Stimulated activated effector memory CD8-positive, alpha-beta T cell treated with anti-CD3 and anti-CD28 coated beads, Interleukin-12 subunit alpha, Interleukin-12 subunit beta, amount 100 ng/mL, for 72 hours (primary cell): ENCODE measurements around the gene RNU6-7.

ENCODE experiments used
- ATAC-seq: fragments of 150-1000 bp; cut with Tn5 transposase; 2 replicates; pipeline ENCODE4 v1.10.0; 2021
- DNase-seq, 2 donors: peaks; one replicate each; pipeline ENCODE4 v3.0.0; 2021 to 2022; ENCODE audit warnings: low spot score in 2 of 2
- H3K27ac Mint-ChIP-seq: one replicate; pipeline ENCODE4 v1.8.0; 2022; ENCODE audit warnings: mild to moderate bottlenecking, mixed read lengths
- H3K36me3 Mint-ChIP-seq: one replicate; pipeline ENCODE4 v1.8.0; 2022; ENCODE audit warnings: mild to moderate bottlenecking, mixed read lengths
- H3K4me1 Mint-ChIP-seq: one replicate; pipeline ENCODE4 v1.8.0; 2022; ENCODE audit warnings: mixed read lengths
- H3K4me3 Mint-ChIP-seq: one replicate; pipeline ENCODE4 v1.8.0; 2022; ENCODE audit warnings: mild to moderate bottlenecking, mixed read lengths
- H3K9me3 Mint-ChIP-seq: one replicate; pipeline ENCODE4 v1.8.0; 2022; ENCODE audit warnings: mixed read lengths

RNU6-7 gene

DNA sequence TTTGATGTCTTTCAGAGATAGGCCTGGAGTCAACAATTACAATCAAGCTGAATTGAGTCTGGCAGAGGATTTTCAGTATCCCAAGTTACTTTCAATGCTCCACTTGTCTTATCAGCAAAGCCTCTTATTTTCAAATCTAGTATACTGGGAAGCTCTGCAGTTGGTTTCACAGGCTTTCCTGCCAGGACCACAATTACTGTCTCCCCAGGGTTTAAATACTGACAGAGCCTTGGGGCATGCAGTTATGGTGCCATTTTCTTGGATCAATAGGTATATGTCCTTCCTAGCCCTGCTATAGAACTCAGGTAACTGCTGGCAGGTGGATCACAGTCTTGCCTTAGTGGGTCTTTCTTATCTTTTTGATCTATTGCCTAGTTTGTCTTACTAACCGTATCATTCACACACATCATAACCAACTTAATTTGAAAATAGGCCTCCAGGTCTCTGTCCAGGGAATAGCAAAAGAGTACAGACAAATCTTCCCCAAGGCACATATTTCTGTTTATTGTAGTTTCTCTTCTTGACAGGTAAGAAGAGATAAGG is 23.6 kb downstream of the RNU6-7 start:
- ATAC-seq (no peak), DNase-seq (no peak)
- no peaks in the 10 kb centered on the region for H3K36me3 Mint-ChIP-seq
- H3K4me1 Mint-ChIP-seq: no peaks in the 10 kb centered on the region
- no peak overlapping the region for H3K27ac Mint-ChIP-seq
- no peak overlapping the region for H3K4me3 Mint-ChIP-seq
- no peaks in the 10 kb centered on the region for H3K9me3 Mint-ChIP-seq

DNA sequence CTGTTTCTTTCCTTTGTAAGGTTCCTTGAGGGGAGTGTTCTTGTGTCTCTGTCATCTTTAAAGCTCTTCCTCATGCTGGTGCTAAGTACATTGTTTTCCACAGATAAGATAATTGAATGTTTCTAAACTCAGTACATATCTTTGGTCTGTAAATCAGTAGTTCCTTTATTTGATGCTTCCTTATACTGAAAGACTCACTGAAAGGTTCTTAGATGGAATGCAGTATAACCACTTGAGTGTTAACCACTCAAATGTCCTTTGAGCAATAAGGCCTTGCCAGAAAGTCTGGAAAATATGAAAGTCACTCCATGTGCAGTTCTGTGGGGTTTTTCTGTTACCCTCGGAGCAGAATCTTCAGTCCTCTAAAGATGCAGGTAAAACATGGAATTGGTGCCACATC is 24.2 kb downstream of the RNU6-7 start:
- Mint-ChIP-seq H3K4me3 (no peak overlapping the region), H3K4me1 (no peaks in the 10 kb centered on the region), H3K36me3 (no peaks in the 10 kb centered on the region), H3K27ac (no peak overlapping the region), H3K9me3 (no peaks in the 10 kb centered on the region)
- DNase-seq: no peak
- no peak for ATAC-seq

DNA sequence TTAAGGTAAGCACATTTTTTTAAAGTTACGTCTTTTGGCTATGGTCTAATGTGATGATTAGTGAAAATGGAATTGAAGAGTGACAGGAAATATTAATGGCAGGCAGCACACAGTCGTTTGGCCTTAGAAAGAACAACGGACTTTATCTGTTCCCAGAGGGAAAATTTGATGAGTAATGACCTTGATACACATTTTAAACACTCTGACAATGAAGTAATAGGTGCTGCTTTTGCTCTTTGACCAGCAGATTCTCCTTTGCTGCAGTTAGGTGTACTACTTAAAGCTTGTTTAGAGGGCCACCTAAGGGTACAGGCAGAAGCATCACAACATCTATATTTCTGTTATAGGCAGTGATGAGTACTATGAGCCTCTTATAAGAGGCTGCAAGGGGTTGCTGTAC is 28.3 kb downstream of the RNU6-7 start:
- ATAC-seq: no peak

GRCh38 chr14:32230695-32231280 is 28.9 kb downstream of the RNU6-7 start:
- no peaks in the 10 kb centered on the region for H3K9me3 Mint-ChIP-seq
- no peaks in the 10 kb centered on the region for H3K36me3 Mint-ChIP-seq
- ATAC-seq (no peak), DNase-seq (no peak)
- no peak overlapping the region for H3K27ac Mint-ChIP-seq
- H3K4me3 Mint-ChIP-seq: no peak overlapping the region
- H3K4me1 Mint-ChIP-seq: no peaks in the 10 kb centered on the region

More for the DNA sequence above, 28.3 kb downstream of the RNU6-7 start:
- H3K4me3 Mint-ChIP-seq: no peak overlapping the region
- no peaks in the 10 kb centered on the region for H3K4me1 Mint-ChIP-seq
- DNase-seq: no peak
- no peak overlapping the region for H3K27ac Mint-ChIP-seq
- H3K36me3 Mint-ChIP-seq: no peaks in the 10 kb centered on the region
- H3K9me3 Mint-ChIP-seq: no peaks in the 10 kb centered on the region

- no peaks in the 10 kb centered on the region for H3K4me1 Mint-ChIP-seq
- H3K9me3 Mint-ChIP-seq: no peaks in the 10 kb centered on the region
- no peak overlapping the region for H3K27ac Mint-ChIP-seq
These were observed 30.6 kb downstream of the RNU6-7 start for GRCh38 chr14:32232481-32232880.

DNA sequence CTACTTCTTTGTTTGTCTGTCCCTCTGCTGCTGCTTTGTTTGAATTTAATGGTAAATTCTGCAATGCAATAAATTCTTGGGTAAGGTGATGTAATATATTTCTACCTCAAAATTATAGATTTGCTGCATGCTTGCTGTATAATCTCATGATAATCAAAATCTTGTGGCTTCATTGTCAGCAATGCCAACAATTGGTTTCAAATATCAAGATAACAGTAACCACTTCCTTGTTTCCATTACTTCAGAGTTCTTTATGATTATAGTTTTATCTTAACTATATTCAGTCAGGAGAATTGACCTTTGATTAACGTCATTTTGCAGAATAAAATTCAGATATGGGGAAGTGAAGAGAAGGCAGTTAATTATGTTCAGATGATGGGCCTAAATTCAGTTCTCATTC is 31.4 kb downstream of the RNU6-7 start:
- Mint-ChIP-seq H3K4me1 (no peaks in the 10 kb centered on the region), H3K36me3 (no peaks in the 10 kb centered on the region), H3K4me3 (no peak overlapping the region), H3K9me3 (no peaks in the 10 kb centered on the region), H3K27ac (no peak overlapping the region)
- no peak for ATAC-seq
- DNase-seq: no peak

More at GRCh38 chr14:32232481-32232880, 30.6 kb downstream of the RNU6-7 start:
- ATAC-seq: no peak
- H3K4me3 Mint-ChIP-seq: no peak overlapping the region
- DNase-seq: no peak
- no peaks in the 10 kb centered on the region for H3K36me3 Mint-ChIP-seq

- DNase-seq (no peak), ATAC-seq (no peak)
- no peaks in the 10 kb centered on the region for H3K4me1 Mint-ChIP-seq
- H3K9me3 Mint-ChIP-seq: no peaks in the 10 kb centered on the region
- H3K27ac Mint-ChIP-seq: no peak overlapping the region
- H3K36me3 Mint-ChIP-seq: no peaks in the 10 kb centered on the region
- no peak overlapping the region for H3K4me3 Mint-ChIP-seq
These were observed 42.6 kb downstream of the RNU6-7 start for GRCh38 chr14:32244404-32244803.

DNA sequence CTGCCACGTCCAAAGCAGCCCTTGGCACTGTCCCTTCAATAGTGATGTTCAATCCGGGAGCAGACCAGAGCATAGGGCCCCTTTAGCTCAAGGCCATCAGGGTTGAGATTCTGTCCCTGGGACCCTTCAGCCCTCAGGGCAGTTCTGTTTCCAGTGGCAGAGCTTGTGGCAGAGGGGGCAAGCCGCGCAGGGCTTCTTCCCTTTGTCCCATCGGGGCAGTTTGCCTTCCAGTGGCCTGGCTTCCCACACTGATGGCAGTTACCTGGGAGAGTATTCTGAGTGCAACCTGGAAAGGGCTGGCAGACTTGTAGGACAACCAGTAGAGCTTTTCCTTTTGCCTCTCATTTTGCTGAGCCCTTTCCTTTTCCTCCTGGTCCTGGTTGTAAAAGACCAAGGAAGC is 44.9 kb downstream of the RNU6-7 start:
- Mint-ChIP-seq H3K36me3 (no peaks in the 10 kb centered on the region), H3K4me3 (no peak overlapping the region), H3K4me1 (no peaks in the 10 kb centered on the region)

DNA sequence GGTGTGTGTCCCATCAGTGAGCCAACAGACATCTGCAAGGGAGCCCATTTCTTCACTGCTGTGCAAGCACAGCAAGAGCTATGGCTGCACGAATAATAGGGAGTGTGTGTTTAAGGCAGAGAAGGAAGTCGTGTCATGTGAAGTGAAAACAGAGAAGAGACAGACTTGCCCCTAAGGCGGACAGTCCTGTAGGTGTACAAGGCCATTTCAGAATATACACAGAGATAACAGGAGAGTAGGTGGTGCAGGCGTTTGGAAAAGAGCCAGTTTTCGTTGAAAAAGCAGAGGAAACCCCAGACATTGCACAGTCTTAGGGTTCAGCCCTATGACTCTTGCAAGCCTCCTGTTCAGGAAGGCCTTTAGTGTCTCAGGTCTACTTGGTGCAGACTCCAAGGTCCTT is 47.5 kb downstream of the RNU6-7 start:
- DNase-seq (no peak), ATAC-seq (no peak)
- Mint-ChIP-seq H3K9me3 (no peaks in the 10 kb centered on the region), H3K4me1 (no peaks in the 10 kb centered on the region), H3K4me3 (no peak overlapping the region), H3K36me3 (no peaks in the 10 kb centered on the region), H3K27ac (no peak overlapping the region)

More for the DNA sequence above, 44.9 kb downstream of the RNU6-7 start:
- no peak for ATAC-seq
- DNase-seq: no peak
- Mint-ChIP-seq H3K9me3 (no peaks in the 10 kb centered on the region), H3K27ac (peak overlapping the region; percentile 17)

DNA sequence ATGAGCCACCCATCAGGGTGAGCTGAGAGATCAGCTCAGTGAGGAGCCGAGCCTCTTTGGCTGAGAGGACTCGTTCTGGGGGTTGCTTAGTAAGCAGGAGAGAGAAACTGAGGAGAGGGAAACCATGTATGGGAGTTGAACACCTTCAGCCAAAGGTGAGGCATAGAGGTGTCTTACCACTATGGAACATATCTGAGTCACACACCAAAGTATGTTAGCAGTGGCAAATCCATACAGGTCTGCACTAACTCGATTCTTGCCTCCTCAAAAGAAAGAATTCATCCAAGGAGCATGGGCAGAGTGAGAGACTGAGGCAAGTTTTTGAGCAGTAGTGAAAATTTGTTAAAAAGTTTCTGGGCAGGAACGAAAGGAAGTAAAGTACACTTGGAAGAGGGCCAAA is 47.9 kb downstream of the RNU6-7 start:
- H3K4me3 Mint-ChIP-seq: no peak overlapping the region

DNA sequence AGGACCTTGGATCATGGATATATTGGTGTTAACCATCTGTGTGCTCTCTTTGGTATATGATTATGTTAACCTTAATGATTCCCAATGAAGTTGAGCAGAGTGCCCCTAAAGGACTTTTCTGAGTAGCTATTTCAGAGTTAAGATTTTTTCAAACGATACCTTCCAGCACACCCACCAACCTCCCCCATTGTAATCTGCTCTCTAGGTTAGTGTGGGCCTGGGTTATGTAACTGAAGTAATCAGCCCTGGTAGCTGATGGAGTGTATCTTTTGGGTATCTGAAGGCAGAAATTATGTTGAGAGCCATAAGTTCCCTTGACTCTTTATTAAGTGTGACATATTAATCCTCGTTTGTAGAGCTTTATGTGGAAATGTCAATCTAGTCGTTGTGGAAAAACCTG is 48.8 kb downstream of the RNU6-7 start:
- Mint-ChIP-seq H3K4me1 (no peaks in the 10 kb centered on the region), H3K36me3 (no peaks in the 10 kb centered on the region), H3K4me3 (no peak overlapping the region), H3K27ac (no peak overlapping the region), H3K9me3 (no peaks in the 10 kb centered on the region)
- ATAC-seq: no peak
- DNase-seq: no peak

More for the DNA sequence above, 47.9 kb downstream of the RNU6-7 start:
- no peak overlapping the region for H3K27ac Mint-ChIP-seq
- ATAC-seq: no peak
- no peaks in the 10 kb centered on the region for H3K4me1 Mint-ChIP-seq
- H3K36me3 Mint-ChIP-seq: no peaks in the 10 kb centered on the region
- H3K9me3 Mint-ChIP-seq: no peaks in the 10 kb centered on the region
- no peak for DNase-seq

DNA sequence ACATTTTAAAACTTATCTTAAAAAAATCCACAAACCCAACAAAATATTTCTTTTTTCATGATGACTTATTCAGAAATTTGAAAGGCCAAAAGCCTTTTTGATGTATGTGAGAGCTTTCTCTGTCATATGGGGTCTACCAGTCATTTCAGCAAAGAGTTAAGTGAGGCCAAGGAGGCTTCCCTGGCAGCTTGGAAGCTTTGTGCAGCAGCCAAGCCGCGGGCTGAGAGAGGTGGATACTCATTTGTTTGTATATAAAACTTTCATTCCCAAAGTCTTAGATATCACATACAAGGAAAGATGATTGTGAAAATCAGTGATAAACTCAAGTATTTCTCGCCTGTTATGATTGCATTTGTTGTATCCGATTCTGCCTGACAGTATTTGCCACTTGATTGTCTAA is 49.7 kb downstream of the RNU6-7 start:
- no peaks in the 10 kb centered on the region for H3K4me1 Mint-ChIP-seq
- no peaks in the 10 kb centered on the region for H3K36me3 Mint-ChIP-seq
- no peaks in the 10 kb centered on the region for H3K9me3 Mint-ChIP-seq
- H3K27ac Mint-ChIP-seq: no peak overlapping the region
- ATAC-seq (no peak), DNase-seq (no peak)
- no peak overlapping the region for H3K4me3 Mint-ChIP-seq
